ENCODE measurements around the gene STXBP2.

STXBP2 gene

DNA sequence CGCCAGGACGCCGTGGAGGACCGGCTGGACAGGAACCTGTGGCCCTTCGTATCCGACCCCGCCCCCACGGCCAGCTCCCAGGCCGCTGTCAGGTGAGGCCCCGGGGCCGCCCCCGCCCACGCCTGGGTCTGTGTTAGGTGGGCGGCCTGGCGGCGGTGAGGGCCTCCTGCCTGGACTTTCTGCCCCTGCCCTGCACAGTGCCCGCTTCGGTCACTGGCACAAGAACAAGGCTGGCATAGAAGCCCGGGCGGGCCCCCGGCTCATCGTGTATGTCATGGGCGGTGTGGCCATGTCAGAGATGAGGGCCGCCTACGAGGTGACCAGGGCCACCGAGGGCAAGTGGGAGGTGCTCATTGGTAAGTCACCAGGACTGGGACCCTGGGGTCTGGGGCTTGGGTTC, 10.2 kb downstream of the STXBP2 start:
- 0 out of 2 replicates have a peak, but pooled peaks cover 3% of the 10 kb centered on the region for H3K27me3 ChIP-seq (ENCODE audit: low read depth, low read length)
- H3K36me3 ChIP-seq (replicated peaks; ENCODE audit: low read depth, low read length): peaks cover 19% of the 10 kb centered on the region
- TF ChIP-seq EZH2phosphoT487 (IDR thresholded peaks at IDR 0.05; ENCODE audit: low read depth): no peak
- TF ChIP-seq, protein P1, sequence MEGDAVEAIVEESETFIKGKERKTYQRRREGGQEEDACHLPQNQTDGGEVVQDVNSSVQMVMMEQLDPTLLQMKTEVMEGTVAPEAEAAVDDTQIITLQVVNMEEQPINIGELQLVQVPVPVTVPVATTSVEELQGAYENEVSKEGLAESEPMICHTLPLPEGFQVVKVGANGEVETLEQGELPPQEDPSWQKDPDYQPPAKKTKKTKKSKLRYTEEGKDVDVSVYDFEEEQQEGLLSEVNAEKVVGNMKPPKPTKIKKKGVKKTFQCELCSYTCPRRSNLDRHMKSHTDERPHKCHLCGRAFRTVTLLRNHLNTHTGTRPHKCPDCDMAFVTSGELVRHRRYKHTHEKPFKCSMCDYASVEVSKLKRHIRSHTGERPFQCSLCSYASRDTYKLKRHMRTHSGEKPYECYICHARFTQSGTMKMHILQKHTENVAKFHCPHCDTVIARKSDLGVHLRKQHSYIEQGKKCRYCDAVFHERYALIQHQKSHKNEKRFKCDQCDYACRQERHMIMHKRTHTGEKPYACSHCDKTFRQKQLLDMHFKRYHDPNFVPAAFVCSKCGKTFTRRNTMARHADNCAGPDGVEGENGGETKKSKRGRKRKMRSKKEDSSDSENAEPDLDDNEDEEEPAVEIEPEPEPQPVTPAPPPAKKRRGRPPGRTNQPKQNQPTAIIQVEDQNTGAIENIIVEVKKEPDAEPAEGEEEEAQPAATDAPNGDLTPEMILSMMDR (IDR thresholded peaks at IDR 0.05; ENCODE audit: low read depth, low read length): no peak
- no peaks in the 10 kb centered on the region for H4K20me1 ChIP-seq (ENCODE audit: insufficient read depth, low read length)
- H3K27ac ChIP-seq (ENCODE audit: low read length): no peak overlapping the region
- no peak overlapping the region for H2AFZ ChIP-seq (ENCODE audit: low read depth, low read length)
- no peak overlapping the region for H3K9ac ChIP-seq (ENCODE audit: low read length)
- H3K4me2 ChIP-seq (ENCODE audit: low read length): no peak overlapping the region
- H3K79me2 ChIP-seq (ENCODE audit: low read length): no peaks in the 10 kb centered on the region
- H3K9me3 ChIP-seq (ENCODE audit: insufficient read depth, low read length): no peaks in the 10 kb centered on the region
- H3K4me3 ChIP-seq (ENCODE audit: low read length): no peak overlapping the region
- H3K4me1 ChIP-seq (ENCODE audit: low read length): peaks cover 26% of the 10 kb centered on the region

DNA sequence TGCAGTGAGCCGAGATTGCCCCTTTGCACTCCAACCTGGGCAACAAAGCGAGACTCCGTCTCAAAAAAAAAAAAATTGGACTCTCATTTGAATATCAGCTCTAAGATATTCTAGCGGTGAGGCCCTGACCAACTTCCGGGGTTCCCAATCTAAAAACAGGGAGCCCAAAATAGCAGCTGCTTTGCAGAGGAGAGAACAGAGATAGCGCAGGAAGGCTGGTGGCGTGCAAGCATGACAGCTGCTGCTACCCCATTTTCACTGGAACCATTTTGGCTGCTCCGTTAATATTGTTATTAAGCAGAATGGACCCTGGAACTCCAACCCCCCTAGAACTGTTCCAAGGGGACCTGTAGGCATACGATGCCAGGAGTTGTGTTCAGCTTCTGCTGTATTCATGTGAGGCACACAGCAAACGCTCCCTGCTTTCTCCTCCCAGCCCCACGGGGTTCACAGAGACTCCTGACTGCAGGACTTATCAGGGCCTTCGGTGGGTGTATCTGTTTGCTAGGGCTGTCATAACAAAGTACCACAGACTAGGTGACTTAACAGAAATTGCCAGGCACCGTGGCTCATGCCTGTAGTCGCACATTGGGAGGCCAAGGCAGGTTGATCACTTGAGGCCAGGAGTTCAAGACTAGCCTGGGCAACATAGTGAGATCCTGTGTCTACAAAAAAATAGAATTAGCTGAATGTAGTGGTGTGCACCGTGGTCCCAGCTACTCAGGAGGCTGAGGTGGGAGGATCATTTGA, 11.5 kb downstream of the STXBP2 start:
- Histone ChIP-seq H3K79me2 (ENCODE audit: low read length) (no peaks in the 10 kb centered on the region), H3K4me1 (ENCODE audit: low read length) (peaks cover 28% of the 10 kb centered on the region), H3K4me2 (ENCODE audit: low read length) (no peak overlapping the region), H3K9me3 (ENCODE audit: insufficient read depth, low read length) (no peaks in the 10 kb centered on the region), H3K36me3 (replicated peaks; ENCODE audit: low read depth, low read length) (peaks cover 19% of the 10 kb centered on the region), H2AFZ (ENCODE audit: low read depth, low read length) (no peak overlapping the region), H3K27me3 (ENCODE audit: low read depth, low read length) (0 out of 2 replicates have a peak, but pooled peaks cover 3% of the 10 kb centered on the region), H3K9ac (ENCODE audit: low read length) (no peak overlapping the region), H3K4me3 (ENCODE audit: low read length) (no peak overlapping the region), H3K27ac (ENCODE audit: low read length) (no peak overlapping the region), H4K20me1 (ENCODE audit: insufficient read depth, low read length) (no peaks in the 10 kb centered on the region)
- TF ChIP-seq, protein P1 (IDR thresholded peaks at IDR 0.05; ENCODE audit: low read depth, low read length): no peak
- no peak for TF ChIP-seq EZH2phosphoT487 (IDR thresholded peaks at IDR 0.05; ENCODE audit: low read depth)

DNA sequence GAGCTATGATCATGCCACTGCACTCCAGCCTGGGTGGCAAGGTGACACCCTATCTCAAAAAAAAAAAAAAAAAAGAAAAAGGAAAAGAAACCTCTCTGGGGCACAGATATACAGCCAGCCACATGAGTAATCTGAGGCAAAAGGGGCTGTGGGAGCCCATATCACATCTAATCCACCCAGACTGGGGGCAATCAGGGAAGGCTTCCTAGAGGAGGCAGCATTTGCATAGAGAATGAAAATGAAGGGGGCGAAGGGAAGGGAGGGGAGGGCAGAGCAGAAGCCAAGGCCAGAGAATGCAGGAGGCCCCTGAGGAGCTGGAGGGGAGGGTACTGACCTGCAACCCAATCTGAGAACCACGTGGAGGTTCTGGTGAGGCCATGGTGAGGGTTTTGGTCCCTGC, 13.2 kb downstream of the STXBP2 start:
- Histone ChIP-seq H3K27me3 (ENCODE audit: low read depth, low read length) (0 out of 2 replicates have a peak, but pooled peaks cover 3% of the 10 kb centered on the region), H3K9ac (ENCODE audit: low read length) (no peak overlapping the region), H3K36me3 (replicated peaks; ENCODE audit: low read depth, low read length) (peaks cover 11% of the 10 kb centered on the region), H4K20me1 (ENCODE audit: insufficient read depth, low read length) (no peaks in the 10 kb centered on the region), H3K79me2 (ENCODE audit: low read length) (no peaks in the 10 kb centered on the region), H3K4me1 (ENCODE audit: low read length) (peaks cover 19% of the 10 kb centered on the region), H3K4me2 (ENCODE audit: low read length) (no peak overlapping the region), H2AFZ (ENCODE audit: low read depth, low read length) (no peak overlapping the region), H3K4me3 (ENCODE audit: low read length) (no peak overlapping the region), H3K9me3 (ENCODE audit: insufficient read depth, low read length) (no peaks in the 10 kb centered on the region), H3K27ac (ENCODE audit: low read length) (no peak overlapping the region)
- no peak for TF ChIP-seq EZH2phosphoT487 (IDR thresholded peaks at IDR 0.05; ENCODE audit: low read depth)
- TF ChIP-seq, protein P1 (IDR thresholded peaks at IDR 0.05; ENCODE audit: low read depth, low read length): no peak

DNA sequence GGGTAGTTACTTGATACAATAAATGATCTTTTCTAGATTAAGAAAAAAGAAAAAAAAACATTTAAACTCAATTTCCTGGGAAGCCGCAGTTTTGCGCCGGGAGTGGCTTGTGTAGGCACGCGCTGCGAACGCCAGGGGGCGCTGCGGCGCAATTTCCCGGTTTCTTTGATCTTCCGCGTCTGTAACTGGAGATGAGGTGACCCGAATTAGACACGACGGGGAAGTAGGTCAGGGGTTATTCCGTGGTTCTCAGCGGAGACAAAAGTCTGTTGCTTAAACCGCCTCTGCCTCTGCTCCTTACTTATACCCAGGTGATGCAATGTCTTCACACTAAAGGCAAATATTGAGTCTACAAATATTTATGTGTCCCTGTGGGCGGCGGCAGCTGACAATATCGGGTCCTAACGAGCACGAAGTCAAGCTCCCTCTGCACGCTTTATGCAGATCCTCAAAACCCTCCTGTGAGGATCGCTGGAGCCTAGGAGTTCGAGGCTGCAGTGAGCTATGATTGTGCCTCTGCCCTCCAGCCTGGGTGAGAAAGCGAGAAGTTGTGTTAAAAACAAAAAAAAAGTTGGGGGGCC, 15.2 kb downstream of the STXBP2 start:
- no peaks in the 10 kb centered on the region for H3K79me2 ChIP-seq (ENCODE audit: low read length)
- peak overlapping the region; percentile 71 for H3K4me2 ChIP-seq (ENCODE audit: low read length)
- H3K36me3 ChIP-seq (replicated peaks; ENCODE audit: low read depth, low read length): peaks cover 2% of the 10 kb centered on the region
- H3K9ac ChIP-seq (ENCODE audit: low read length): peak overlapping the region; percentile 33
- no peak for TF ChIP-seq EZH2phosphoT487 (IDR thresholded peaks at IDR 0.05; ENCODE audit: low read depth)
- TF ChIP-seq, protein P1 (IDR thresholded peaks at IDR 0.05; ENCODE audit: low read depth, low read length): peak; percentile 98
- H3K4me1 ChIP-seq (ENCODE audit: low read length): peaks cover 2% of the 10 kb centered on the region; the same call in 1 of the 2 replicates
- peak overlapping the region; percentile 70 for H3K4me3 ChIP-seq (ENCODE audit: low read length)
- H3K9me3 ChIP-seq (ENCODE audit: insufficient read depth, low read length): no peaks in the 10 kb centered on the region
- peak overlapping the region; percentile 81 for H2AFZ ChIP-seq (ENCODE audit: low read depth, low read length)
- H3K27ac ChIP-seq (ENCODE audit: low read length): no peak overlapping the region
- 0 out of 2 replicates have a peak, but pooled peaks cover 3% of the 10 kb centered on the region for H3K27me3 ChIP-seq (ENCODE audit: low read depth, low read length)
- H4K20me1 ChIP-seq (ENCODE audit: insufficient read depth, low read length): no peaks in the 10 kb centered on the region
